Measurements from ENCODE around the gene PRPH2. TPM values are rescaled to one million over a fixed set of nuclear protein-coding genes. Genes with fewer than 3 reads are reported as not detected.

PRPH2 gene
- total RNA-seq, 2 donors from 2014 or later, result 0.32 to 0.35 TPM

DNA sequence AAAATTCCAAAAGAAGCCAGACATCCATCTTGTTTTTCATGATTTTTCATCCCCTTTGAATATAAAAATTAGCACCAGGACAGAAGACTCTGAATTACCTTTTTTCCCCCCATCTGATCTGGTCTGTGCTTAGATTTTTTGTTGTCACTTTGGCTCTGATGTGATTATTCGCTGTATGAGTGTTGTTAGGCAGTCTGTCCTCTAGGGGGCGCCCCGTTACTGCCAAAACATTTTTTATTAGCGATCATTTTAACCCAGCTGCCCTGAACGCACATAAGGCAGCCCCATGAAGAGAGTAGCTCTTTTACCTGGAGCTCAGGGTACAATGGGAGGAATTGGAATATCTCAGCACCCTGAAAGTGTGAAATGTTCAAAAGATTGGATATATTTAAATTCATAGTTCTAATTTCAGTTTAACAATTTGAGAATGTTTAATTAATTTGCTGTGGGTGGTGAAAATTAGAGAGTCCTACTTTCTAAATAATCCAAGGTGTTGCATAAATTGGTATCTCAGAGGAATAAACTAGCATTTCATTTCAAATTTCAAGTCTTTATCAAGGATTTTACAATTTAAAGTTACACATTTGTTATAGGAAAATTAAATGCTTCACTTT, 60.8 kb downstream of the PRPH2 start:
- Histone ChIP-seq H3K4me3 (no peak overlapping the region), H3K9me3 (no peaks in the 10 kb centered on the region), H3K27ac (no peak overlapping the region), H3K36me3 (peaks cover 27% of the 10 kb centered on the region), H3K9ac (ENCODE audit: low read depth in 2 of 2, low read length in 2 of 2) (no peak overlapping the region), H3K27me3 (no peaks in the 10 kb centered on the region), H3K4me1 (no peaks in the 10 kb centered on the region)
- DNase-seq, result peak; percentile 85
- intact Hi-C loops (cut with DNase I), result loop anchor here (2.0 to 5.0 kb wide), 2 partner anchors 66 to 215 kb away; no protein-coding TSS in a partner anchor
- TF ChIP-seq, protein P1, sequence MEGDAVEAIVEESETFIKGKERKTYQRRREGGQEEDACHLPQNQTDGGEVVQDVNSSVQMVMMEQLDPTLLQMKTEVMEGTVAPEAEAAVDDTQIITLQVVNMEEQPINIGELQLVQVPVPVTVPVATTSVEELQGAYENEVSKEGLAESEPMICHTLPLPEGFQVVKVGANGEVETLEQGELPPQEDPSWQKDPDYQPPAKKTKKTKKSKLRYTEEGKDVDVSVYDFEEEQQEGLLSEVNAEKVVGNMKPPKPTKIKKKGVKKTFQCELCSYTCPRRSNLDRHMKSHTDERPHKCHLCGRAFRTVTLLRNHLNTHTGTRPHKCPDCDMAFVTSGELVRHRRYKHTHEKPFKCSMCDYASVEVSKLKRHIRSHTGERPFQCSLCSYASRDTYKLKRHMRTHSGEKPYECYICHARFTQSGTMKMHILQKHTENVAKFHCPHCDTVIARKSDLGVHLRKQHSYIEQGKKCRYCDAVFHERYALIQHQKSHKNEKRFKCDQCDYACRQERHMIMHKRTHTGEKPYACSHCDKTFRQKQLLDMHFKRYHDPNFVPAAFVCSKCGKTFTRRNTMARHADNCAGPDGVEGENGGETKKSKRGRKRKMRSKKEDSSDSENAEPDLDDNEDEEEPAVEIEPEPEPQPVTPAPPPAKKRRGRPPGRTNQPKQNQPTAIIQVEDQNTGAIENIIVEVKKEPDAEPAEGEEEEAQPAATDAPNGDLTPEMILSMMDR (IDR thresholded peaks at IDR 0.05), result peak; percentile 95

DNA sequence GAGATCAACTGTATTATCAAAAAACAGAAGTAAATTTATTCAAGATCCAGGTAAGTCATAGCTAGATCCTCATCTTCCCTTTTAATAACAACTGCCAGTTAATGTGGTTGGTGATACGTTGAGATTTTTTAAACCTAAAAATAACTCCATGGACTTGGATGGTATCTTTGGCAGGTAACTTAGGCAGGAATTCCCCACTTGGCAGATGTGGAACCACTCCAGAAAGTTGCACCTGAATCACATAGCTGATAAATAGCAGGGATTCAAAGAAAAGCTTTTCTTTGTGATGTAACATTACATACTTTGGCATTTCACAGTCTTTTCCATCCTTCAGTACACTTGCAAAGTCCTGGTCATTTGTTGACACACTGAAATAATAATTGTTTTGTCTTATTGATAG, 62.6 kb downstream of the PRPH2 start:
- H3K9me3 ChIP-seq, result no peaks in the 10 kb centered on the region
- H3K27me3 ChIP-seq, result no peaks in the 10 kb centered on the region
- no peak for DNase-seq
- peaks cover 35% of the 10 kb centered on the region for H3K36me3 ChIP-seq
- H3K4me3 ChIP-seq, result no peak overlapping the region
- no peak overlapping the region for H3K27ac ChIP-seq
- H3K4me1 ChIP-seq, result no peaks in the 10 kb centered on the region
- intact Hi-C loops (cut with DNase I), result loop anchor here (2.0 to 5.0 kb wide), 2 partner anchors 67 to 217 kb away; no protein-coding TSS in a partner anchor
- TF ChIP-seq, protein P1 (IDR thresholded peaks at IDR 0.05), result no peak
- no peak overlapping the region for H3K9ac ChIP-seq (ENCODE audit: low read depth in 2 of 2, low read length in 2 of 2)

DNA sequence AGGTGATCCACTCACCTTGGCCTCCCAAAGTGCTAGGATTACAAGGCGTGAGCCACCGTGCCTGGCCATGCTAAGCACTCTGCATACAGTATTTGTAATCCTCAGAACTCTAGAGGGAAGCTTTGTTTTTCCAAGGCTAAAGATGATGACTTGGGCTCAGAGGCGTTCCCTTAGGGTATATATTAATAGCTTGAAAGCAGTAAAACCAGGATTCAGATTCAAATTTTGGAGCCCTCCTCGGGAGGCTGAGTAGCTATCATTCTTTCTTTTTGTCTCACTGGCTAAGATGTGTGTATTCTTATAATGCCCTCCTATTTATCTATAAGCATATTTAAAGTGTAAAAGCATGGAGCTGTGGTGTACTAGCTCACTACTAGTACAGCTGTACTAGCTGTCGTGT, 68.5 kb downstream of the PRPH2 start:
- H3K9ac ChIP-seq (ENCODE audit: low read depth in 2 of 2, low read length in 2 of 2), result no peak overlapping the region
- intact Hi-C loops (cut with DNase I), result no loop called here
- peaks cover 27% of the 10 kb centered on the region for H3K36me3 ChIP-seq
- no peak for DNase-seq
- TF ChIP-seq, protein P1 (IDR thresholded peaks at IDR 0.05), result no peak
- H3K4me3 ChIP-seq, result no peak overlapping the region
- H3K9me3 ChIP-seq, result no peaks in the 10 kb centered on the region
- no peak overlapping the region for H3K27ac ChIP-seq
- no peaks in the 10 kb centered on the region for H3K4me1 ChIP-seq
- H3K27me3 ChIP-seq, result no peaks in the 10 kb centered on the region

DNA sequence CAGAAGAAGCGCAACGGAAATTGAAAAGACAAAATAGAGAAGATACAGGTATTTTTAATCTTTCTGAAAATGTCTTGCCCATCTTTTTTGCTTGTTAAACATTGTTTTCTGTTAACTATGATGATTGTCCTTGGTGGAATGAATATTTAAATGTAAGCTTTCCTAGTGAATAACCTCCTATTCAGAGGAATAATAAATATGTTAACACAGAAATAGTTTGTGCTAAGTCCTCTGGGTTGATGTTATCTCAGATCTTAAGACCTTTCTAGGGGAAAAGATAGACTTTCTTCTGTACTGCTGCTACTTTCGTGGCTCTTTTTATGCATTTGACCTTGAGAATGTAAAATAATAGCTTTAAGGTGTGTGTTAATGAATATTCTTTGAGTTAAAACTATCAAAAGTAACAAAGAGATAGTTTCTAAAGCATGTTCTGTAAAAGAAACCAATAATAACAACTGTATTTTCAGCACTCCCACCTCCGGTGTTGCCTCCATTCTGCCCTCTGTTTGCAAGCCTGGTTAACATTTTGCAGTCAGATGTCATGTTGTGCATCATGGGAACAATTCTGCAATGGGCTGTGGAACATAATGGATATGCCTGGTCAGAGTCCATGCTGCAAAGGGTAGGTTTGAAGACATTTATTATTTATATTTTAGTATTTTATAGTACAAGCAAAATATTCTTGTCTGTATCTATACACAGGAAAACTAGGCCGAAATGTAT, 70.2 kb downstream of the PRPH2 start:
- no peak overlapping the region for H3K27ac ChIP-seq
- intact Hi-C loops (cut with DNase I), result no loop called here
- H3K9me3 ChIP-seq, result no peaks in the 10 kb centered on the region
- H3K27me3 ChIP-seq, result no peaks in the 10 kb centered on the region
- DNase-seq, result no peak
- H3K36me3 ChIP-seq, result peaks cover 20% of the 10 kb centered on the region
- TF ChIP-seq, protein P1 (IDR thresholded peaks at IDR 0.05), result no peak
- H3K4me3 ChIP-seq, result no peak overlapping the region
- no peak overlapping the region for H3K9ac ChIP-seq (ENCODE audit: low read depth in 2 of 2, low read length in 2 of 2)
- H3K4me1 ChIP-seq, result no peaks in the 10 kb centered on the region

Other genes with a start within 250 kb of the PRPH2 start
- 10 to 100 TPM; 33.0 to 42.3 TPM for gene UBR2, start 158.6 kb downstream of the PRPH2 start, total RNA-seq
- gene TBCC, start 23.5 kb upstream of the PRPH2 start, total RNA-seq, result 10 to 100 TPM; 24.2 to 24.8 TPM
- gene BICRAL, start 59.5 kb upstream of the PRPH2 start, total RNA-seq, result 10 to 100 TPM; 11.5 to 15.3 TPM
- 10 to 100 TPM; 46.4 to 67.4 TPM for gene RPL7L1, start 157.0 kb upstream of the PRPH2 start, total RNA-seq
- not detected for gene PTCRA, start 193.5 kb upstream of the PRPH2 start, total RNA-seq
- gene CNPY3, start 206.9 kb upstream of the PRPH2 start, total RNA-seq, result 10 to 100 TPM; 31.1 to 47.9 TPM
- under 1 TPM in 1 of 2 donors, not detected in 1; 0.96 TPM for gene GNMT, start 238.2 kb upstream of the PRPH2 start, total RNA-seq